NCI-H526 (cell line): Measurements from ENCODE around the gene PNKP.

Experiments
- DNase-seq, 2 experiments: peaks; one replicate each; lab custom pipeline; 2025; lab: John Stamatoyannopoulos, UW

The PNKP gene

GRCh38 chr19:49847731-49848696 is 19.4 kb downstream of the PNKP start:
- DNase-seq = no peak

- DNase-seq = no peak
Measured at GRCh38 chr19:49846408-49846807, 21.0 kb downstream of the PNKP start.

GRCh38 chr19:49845414-49845813 is 22.0 kb downstream of the PNKP start:
- DNase-seq = no peak

GRCh38 chr19:49844138-49845095 is 23.0 kb downstream of the PNKP start:
- DNase-seq = no peak

- DNase-seq = no peak
Measured at GRCh38 chr19:49843265-49843664, 24.1 kb downstream of the PNKP start.

GRCh38 chr19:49840736-49841249 is 26.6 kb downstream of the PNKP start:
- DNase-seq = no peak

- no peak for DNase-seq
Measured at GRCh38 chr19:49840321-49840720, 27.1 kb downstream of the PNKP start.

GRCh38 chr19:49839713-49840112 is 27.7 kb downstream of the PNKP start:
- DNase-seq = no peak

- no peak for DNase-seq
Measured at GRCh38 chr19:49838885-49839588, 28.3 kb downstream of the PNKP start.

GRCh38 chr19:49837425-49837824 is 30.0 kb downstream of the PNKP start:
- DNase-seq = no peak

- DNase-seq = no peak
Measured at GRCh38 chr19:49837009-49837310, 30.4 kb downstream of the PNKP start.

GRCh38 chr19:49836176-49837008 is 31.0 kb downstream of the PNKP start:
- no peak for DNase-seq

GRCh38 chr19:49835562-49835961 is 31.8 kb downstream of the PNKP start:
- DNase-seq = no peak

GRCh38 chr19:49833599-49833998 is 33.8 kb downstream of the PNKP start:
- no peak for DNase-seq

GRCh38 chr19:49832556-49832955 is 34.8 kb downstream of the PNKP start:
- DNase-seq = no peak

- DNase-seq = no peak
Measured at GRCh38 chr19:49831592-49831991, 35.8 kb downstream of the PNKP start.

GRCh38 chr19:49830766-49831165 is 36.6 kb downstream of the PNKP start:
- no peak for DNase-seq

GRCh38 chr19:49829721-49830120 is 37.7 kb downstream of the PNKP start:
- no peak for DNase-seq

- no peak for DNase-seq
Measured at GRCh38 chr19:49829200-49829599, 38.2 kb downstream of the PNKP start.

GRCh38 chr19:49827034-49827433 is 40.3 kb downstream of the PNKP start:
- no peak for DNase-seq

- no peak for DNase-seq
Measured at GRCh38 chr19:49824662-49825061, 42.7 kb downstream of the PNKP start.
